ENCODE data around the gene TCEAL1.
"Not testable (repeated sequence)": the region's sequence is repeated elsewhere in the genome, so short reads cannot be mapped to it uniquely, and the experiment has no call there.

The TCEAL1 gene

GRCh38 chrX:103628386-103629317 is at the start of gene TCEAL1:
Gene TCEAL1 (plus strand): TSS chrX:103628975. CDS start chrX:103629917, 942 bp downstream.
- FAIRE-seq = no peak

GRCh38 chrX:103584596-103584995 is 44.2 kb upstream of the TCEAL1 start:
- no peak for FAIRE-seq

- no peak for FAIRE-seq
These were observed 43.1 kb upstream of the TCEAL1 start, which contains the start of gene TCEAL4 for GRCh38 chrX:103585411-103586313. Gene TCEAL4 (plus strand): TSS chrX:103585515. CDS start chrX:103586676, 1,161 bp downstream.

GRCh38 chrX:103586314-103586646 is 42.5 kb upstream of the TCEAL1 start:
- no peak for FAIRE-seq

GRCh38 chrX:103586659-103587058 is 42.1 kb upstream of the TCEAL1 start:
- no peak for FAIRE-seq

- not testable (repeated sequence) for FAIRE-seq
These were observed 36.5 kb upstream of the TCEAL1 start for GRCh38 chrX:103592295-103592694.

GRCh38 chrX:103595202-103595601 is 33.6 kb upstream of the TCEAL1 start:
- FAIRE-seq = not testable (repeated sequence)

GRCh38 chrX:103607364-103608305 is 21.1 kb upstream of the TCEAL1 start, which contains the start of gene TCEAL3:
Gene TCEAL3 (plus strand): TSS chrX:103607963. CDS start chrX:103609065, 1,102 bp downstream.
- no peak for FAIRE-seq

- no peak for FAIRE-seq
These were observed 20.3 kb upstream of the TCEAL1 start for GRCh38 chrX:103608306-103608963.

GRCh38 chrX:103610282-103610681 is 18.5 kb upstream of the TCEAL1 start:
- no peak for FAIRE-seq

- FAIRE-seq = no peak
These were observed 15.3 kb upstream of the TCEAL1 start for GRCh38 chrX:103613362-103613890.

GRCh38 chrX:103614999-103615398 is 13.8 kb upstream of the TCEAL1 start:
- FAIRE-seq = no peak

- no peak for FAIRE-seq
These were observed 12.9 kb upstream of the TCEAL1 start for GRCh38 chrX:103615781-103616371.

- no peak for FAIRE-seq
These were observed 12.0 kb upstream of the TCEAL1 start for GRCh38 chrX:103616676-103617186.

- FAIRE-seq = no peak
These were observed 4.7 kb upstream of the TCEAL1 start for GRCh38 chrX:103624111-103624510.

GRCh38 chrX:103626855-103627254 is 1.9 kb upstream of the TCEAL1 start:
- no peak for FAIRE-seq

GRCh38 chrX:103629318-103630170 is 769 bp downstream of the TCEAL1 start:
- FAIRE-seq = no peak

GRCh38 chrX:103630171-103630511 is 1.4 kb downstream of the TCEAL1 start:
- no peak for FAIRE-seq

GRCh38 chrX:103631145-103631544 is 2.4 kb downstream of the TCEAL1 start:
- FAIRE-seq = no peak

- no peak for FAIRE-seq
These were observed 6.7 kb downstream of the TCEAL1 start for GRCh38 chrX:103635436-103635835.
